Measurements from ENCODE around the gene ATP6V0E2. TPM values are rescaled to one million over a fixed set of nuclear protein-coding genes. Genes with fewer than 3 reads are reported as not detected.

Gene ATP6V0E2
- total RNA-seq, 1 donor from 2014 or later, result 17.9 TPM

DNA sequence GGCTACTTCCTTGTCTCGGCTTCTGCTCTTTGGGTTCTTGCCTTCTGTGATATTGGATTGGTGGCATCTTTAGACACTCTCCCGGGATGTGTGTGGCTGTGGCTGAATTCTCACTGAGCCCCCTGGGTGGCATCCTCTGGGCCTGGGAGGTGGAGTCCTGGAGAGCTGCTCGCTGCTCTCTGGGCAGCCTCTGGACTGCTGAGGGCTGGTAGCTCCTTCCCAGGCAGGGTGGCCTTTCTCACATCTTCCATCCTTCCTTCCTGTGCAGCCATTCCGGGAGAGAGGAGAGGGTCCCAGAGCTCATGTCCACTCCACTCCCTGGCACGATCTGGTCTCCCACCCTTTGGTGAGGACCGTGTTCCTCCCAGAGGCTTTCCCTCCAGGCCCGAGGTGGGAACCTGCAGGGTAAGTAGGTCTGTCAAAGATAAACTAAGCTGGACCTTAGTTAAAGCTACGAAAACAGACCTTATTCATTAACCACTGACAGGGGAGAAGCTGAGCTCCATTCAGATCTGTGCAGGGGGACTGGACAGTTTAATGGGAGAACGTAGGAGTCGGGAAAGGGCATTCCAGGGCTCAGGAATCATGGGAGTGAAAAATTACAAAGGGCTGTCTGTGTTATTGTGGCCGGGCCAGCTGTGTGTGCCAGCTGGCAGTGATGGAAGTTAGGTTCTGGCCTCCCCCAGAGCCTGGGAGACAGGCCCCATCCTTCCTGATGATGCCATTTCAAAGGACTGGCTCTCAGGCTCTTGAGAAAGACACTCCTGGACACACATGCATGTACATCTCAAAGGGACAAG is 8.7 kb downstream of the ATP6V0E2 start:
- H3K4me1 ChIP-seq, result peaks cover 18% of the 10 kb centered on the region
- no peak overlapping the region for H3K4me3 ChIP-seq
- intact Hi-C loops (cut with DNase I), result no loop called here
- no peak overlapping the region for H3K27ac ChIP-seq
- H3K9me3 ChIP-seq, result no peaks in the 10 kb centered on the region
- TF ChIP-seq, protein P1, sequence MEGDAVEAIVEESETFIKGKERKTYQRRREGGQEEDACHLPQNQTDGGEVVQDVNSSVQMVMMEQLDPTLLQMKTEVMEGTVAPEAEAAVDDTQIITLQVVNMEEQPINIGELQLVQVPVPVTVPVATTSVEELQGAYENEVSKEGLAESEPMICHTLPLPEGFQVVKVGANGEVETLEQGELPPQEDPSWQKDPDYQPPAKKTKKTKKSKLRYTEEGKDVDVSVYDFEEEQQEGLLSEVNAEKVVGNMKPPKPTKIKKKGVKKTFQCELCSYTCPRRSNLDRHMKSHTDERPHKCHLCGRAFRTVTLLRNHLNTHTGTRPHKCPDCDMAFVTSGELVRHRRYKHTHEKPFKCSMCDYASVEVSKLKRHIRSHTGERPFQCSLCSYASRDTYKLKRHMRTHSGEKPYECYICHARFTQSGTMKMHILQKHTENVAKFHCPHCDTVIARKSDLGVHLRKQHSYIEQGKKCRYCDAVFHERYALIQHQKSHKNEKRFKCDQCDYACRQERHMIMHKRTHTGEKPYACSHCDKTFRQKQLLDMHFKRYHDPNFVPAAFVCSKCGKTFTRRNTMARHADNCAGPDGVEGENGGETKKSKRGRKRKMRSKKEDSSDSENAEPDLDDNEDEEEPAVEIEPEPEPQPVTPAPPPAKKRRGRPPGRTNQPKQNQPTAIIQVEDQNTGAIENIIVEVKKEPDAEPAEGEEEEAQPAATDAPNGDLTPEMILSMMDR (IDR thresholded peaks at IDR 0.05), result no peak
- no peaks in the 10 kb centered on the region for H3K27me3 ChIP-seq (ENCODE audit: low read depth)
- no peak for ATAC-seq
- H3K36me3 ChIP-seq, result no peaks in the 10 kb centered on the region
- DNase-seq, result no peak

DNA sequence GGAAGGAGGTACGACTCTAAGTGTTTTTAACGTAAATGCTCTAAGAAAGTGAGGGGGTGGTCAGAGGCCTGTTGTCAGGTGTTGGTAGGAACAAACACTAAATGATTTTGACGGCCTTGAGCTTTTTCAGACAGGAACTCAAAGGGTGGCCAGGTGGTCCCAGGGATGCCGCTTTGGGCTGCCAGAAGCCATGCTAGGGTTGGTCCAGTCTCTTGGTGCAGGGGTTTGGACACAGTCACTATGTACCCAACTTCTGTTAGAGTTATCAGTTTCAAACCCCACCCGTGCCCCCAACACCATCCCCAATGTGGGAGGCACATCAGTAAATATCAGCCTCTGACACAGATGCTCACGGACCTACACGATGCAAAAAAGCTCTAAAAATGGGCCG is 9.3 kb downstream of the ATP6V0E2 start:
- intact Hi-C loops (cut with DNase I), result no loop called here
- H3K27me3 ChIP-seq (ENCODE audit: low read depth), result no peaks in the 10 kb centered on the region
- no peak overlapping the region for H3K4me3 ChIP-seq
- no peak overlapping the region for H3K27ac ChIP-seq
- H3K4me1 ChIP-seq, result peaks cover 18% of the 10 kb centered on the region
- no peaks in the 10 kb centered on the region for H3K9me3 ChIP-seq
- TF ChIP-seq, protein P1 (IDR thresholded peaks at IDR 0.05), result no peak
- DNase-seq (no peak), ATAC-seq (no peak)
- H3K36me3 ChIP-seq, result no peaks in the 10 kb centered on the region

DNA sequence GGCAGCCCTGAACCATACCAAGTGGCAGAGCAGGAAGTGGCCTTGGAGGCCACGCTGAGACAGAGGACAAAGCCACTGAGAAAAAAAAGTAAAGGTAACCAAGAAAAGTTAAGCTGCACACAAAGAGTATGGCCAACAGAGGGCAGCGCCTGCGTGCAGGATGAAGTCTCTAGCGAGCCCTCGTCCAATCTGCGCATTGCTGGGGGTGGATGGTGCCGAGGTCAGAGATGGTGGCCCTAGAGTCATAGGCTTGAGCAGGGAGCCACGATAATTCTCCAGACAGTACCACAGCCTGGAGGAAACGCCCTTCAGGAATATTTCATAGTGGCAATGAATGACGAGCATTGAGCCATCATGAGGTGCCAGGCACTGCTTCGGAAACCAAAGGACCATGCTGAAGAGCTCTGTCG is 9.7 kb downstream of the ATP6V0E2 start:
- Histone ChIP-seq H3K9me3 (no peaks in the 10 kb centered on the region), H3K4me1 (peaks cover 18% of the 10 kb centered on the region), H3K27me3 (ENCODE audit: low read depth) (no peaks in the 10 kb centered on the region), H3K4me3 (no peak overlapping the region), H3K27ac (no peak overlapping the region), H3K36me3 (no peaks in the 10 kb centered on the region)
- ATAC-seq (peak; percentile 71 to 73), DNase-seq (peak; percentile 69)
- intact Hi-C loops (cut with DNase I), result no loop called here
- TF ChIP-seq, protein P1 (IDR thresholded peaks at IDR 0.05), result peak; percentile 65

DNA sequence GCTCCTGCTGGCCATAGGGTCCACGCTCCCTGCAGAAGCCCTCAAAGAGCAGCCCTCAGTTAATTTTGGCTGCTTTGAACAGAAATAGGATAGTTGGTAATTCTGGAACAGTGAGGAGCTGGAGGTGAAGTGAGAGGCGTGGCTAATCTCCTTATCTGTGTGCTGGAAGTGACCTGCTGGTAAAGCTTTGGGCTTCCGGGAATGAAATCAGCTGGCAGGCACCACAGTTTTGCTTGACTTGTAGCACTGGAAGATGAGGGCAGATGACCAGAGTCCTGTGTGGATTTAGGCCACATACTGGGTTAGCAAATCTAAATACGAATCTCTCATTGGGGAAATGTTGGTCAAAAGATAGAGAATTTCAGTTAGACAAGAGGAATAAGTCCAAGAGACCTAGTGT is 10.2 kb downstream of the ATP6V0E2 start:
- Histone ChIP-seq H3K9me3 (no peaks in the 10 kb centered on the region), H3K4me1 (peaks cover 18% of the 10 kb centered on the region), H3K36me3 (no peaks in the 10 kb centered on the region), H3K4me3 (no peak overlapping the region), H3K27me3 (ENCODE audit: low read depth) (no peaks in the 10 kb centered on the region), H3K27ac (no peak overlapping the region)
- TF ChIP-seq, protein P1 (IDR thresholded peaks at IDR 0.05), result no peak
- intact Hi-C loops (cut with DNase I), result no loop called here
- DNase-seq (no peak), ATAC-seq (peak in 1 of 2 donors; percentile 74)

DNA sequence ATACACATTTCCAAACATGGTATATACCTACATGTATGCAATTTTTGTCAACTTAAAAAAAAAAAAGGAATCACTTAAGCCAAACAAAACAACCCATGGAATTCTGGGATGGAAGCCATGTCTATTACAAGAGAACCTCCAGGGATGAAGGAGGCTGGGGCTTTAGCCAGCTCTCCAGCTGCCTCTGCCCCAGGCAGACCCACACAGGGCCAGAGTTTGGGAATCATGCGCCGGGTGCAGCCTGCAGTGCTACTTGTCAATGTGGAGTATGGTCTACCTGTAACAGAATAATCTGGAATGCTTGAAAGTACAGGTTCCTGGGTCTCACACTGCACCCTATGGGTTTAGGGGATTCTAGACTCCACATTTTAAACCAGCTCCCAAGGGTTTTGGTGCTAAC is 10.8 kb downstream of the ATP6V0E2 start:
- intact Hi-C loops (cut with DNase I), result no loop called here
- Histone ChIP-seq H3K27ac (no peak overlapping the region), H3K9me3 (no peaks in the 10 kb centered on the region), H3K4me1 (peaks cover 18% of the 10 kb centered on the region), H3K27me3 (ENCODE audit: low read depth) (no peaks in the 10 kb centered on the region), H3K4me3 (no peak overlapping the region), H3K36me3 (no peaks in the 10 kb centered on the region)
- TF ChIP-seq, protein P1 (IDR thresholded peaks at IDR 0.05), result no peak
- DNase-seq, result no peak
- ATAC-seq, result no peak

Measured in lower lobe of right lung (tissue), 2 donors.